Esophagus muscularis mucosa (tissue), 3 donors: ENCODE measurements around the gene CARS1.

Experiments
- POLR2AphosphoS5 ChIP-seq, 2 donors: sonication (generic); formaldehyde crosslinking; IDR thresholded peaks; one replicate each; pipeline ENCODE4 v1.6.1; 2017; ENCODE audit warnings: antibody characterized with exemption in 2 of 2
- TF ChIP-seq, protein P1 (sequence below), 3 experiments: fragments of 200-600 bp in 2 of 3; fragments of 450-650 bp in 1 of 3; sonication (generic) in 2 of 3; IDR thresholded peaks; one replicate each; pipeline ENCODE4 v1.5.1; 2017 to 2019; ENCODE audit warnings: antibody characterized with exemption in 3 of 3, mild to moderate bottlenecking in 2 of 3, moderate library complexity in 1 of 3

DNA sequence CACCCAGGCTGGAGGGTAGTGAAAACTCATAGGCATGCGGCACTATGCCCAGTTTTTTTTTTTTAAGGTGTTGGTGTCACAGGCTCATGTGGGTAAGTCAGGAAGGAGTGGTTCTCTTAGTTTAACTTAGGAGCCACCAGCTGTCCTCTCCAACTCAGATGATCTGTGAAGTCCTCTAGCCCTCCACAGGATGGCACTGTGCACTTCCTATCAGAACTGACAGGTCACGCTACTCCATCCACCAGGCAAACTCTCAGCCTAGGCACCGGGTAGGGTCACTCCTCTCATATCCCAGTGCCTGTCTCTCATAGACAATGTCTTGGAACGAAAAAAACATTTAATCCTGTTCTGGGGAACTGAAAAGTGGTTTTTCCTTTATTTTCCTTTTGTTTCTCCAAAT lies 81.6 kb downstream of the CARS1 start:
- TF ChIP-seq, protein P1, sequence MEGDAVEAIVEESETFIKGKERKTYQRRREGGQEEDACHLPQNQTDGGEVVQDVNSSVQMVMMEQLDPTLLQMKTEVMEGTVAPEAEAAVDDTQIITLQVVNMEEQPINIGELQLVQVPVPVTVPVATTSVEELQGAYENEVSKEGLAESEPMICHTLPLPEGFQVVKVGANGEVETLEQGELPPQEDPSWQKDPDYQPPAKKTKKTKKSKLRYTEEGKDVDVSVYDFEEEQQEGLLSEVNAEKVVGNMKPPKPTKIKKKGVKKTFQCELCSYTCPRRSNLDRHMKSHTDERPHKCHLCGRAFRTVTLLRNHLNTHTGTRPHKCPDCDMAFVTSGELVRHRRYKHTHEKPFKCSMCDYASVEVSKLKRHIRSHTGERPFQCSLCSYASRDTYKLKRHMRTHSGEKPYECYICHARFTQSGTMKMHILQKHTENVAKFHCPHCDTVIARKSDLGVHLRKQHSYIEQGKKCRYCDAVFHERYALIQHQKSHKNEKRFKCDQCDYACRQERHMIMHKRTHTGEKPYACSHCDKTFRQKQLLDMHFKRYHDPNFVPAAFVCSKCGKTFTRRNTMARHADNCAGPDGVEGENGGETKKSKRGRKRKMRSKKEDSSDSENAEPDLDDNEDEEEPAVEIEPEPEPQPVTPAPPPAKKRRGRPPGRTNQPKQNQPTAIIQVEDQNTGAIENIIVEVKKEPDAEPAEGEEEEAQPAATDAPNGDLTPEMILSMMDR (IDR thresholded peaks at IDR 0.05), result peak; percentile 16 to 40 (median 37)
- TF ChIP-seq POLR2AphosphoS5 (IDR thresholded peaks at IDR 0.05), result no peak
